Measurements from ENCODE around the gene LAYN. TPM values are rescaled to one million over a fixed set of nuclear protein-coding genes. Genes with fewer than 3 reads are reported as not detected.

The LAYN gene
- total and polyA plus RNA-seq, 2 of the 13 experiments (the other 11 are each of a cell fraction or from before 2014, with no cell fraction given) = 0.17 TPM; not detected in 1

- TF ChIP-seq, protein P1, sequence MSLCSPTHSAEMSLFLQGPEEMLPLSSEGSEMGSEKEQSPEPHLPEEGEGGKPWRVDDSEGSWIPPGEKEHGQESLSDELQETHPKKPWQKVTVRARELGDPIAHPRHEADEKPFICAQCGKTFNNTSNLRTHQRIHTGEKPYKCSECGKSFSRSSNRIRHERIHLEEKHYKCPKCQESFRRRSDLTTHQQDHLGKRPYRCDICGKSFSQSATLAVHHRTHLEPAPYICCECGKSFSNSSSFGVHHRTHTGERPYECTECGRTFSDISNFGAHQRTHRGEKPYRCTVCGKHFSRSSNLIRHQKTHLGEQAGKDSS (CRISPR knock-in tag; IDR thresholded peaks at IDR 0.05; ENCODE audit: borderline replicate concordance, low read depth) = no peak
- no peak for TF ChIP-seq ZC3H4 (CRISPR knock-in tag; IDR thresholded peaks at IDR 0.05; ENCODE audit: borderline replicate concordance)
- TF ChIP-seq GABPB1 (CRISPR knock-in tag; IDR thresholded peaks at IDR 0.05) = no peak
These were observed 46.5 kb upstream of the LAYN start (continued) for GRCh38 chr11:111494040-111494439.

- in situ Hi-C loops (cut with HindIII; ENCODE audit: extremely low pct_ligation_motif_present, low pct_unique_long_range_greater_than_20kb) = no loop called here
- Histone ChIP-seq H4K20me1 (ENCODE audit: insufficient read depth, low read length) (no peaks in the 10 kb centered on the region), H3K27ac (ENCODE audit: extremely low read length, insufficient read depth, low read length) (no peak overlapping the region), H3K27me3 (ENCODE audit: control insufficient read depth in 1 of 2, insufficient read depth in 2 of 2, low read length in 2 of 2) (0 out of 5 replicates have a peak, but pooled peaks cover 0 to 5% of the 10 kb centered on the region in 2 experiments), H3K9ac (ENCODE audit: insufficient read depth, low read depth, low read length) (no peak overlapping the region), H3K4me1 (ENCODE audit: insufficient read depth, low read length) (no peaks in the 10 kb centered on the region), H3K36me3 (replicated peaks in 1 of 2; ENCODE audit: control insufficient read depth in 1 of 2, insufficient read depth in 2 of 2, low read length in 2 of 2) (no peaks in the 10 kb centered on the region), H2AFZ (ENCODE audit: low read length) (no peak overlapping the region), H3K79me2 (ENCODE audit: insufficient read depth, low read length) (no peaks in the 10 kb centered on the region), H3K4me3 (replicated peaks in 1 of 3; ENCODE audit: insufficient read depth in 1 of 3, low read depth in 2 of 3, low read length in 3 of 3) (no peak overlapping the region), H3K4me2 (ENCODE audit: low read depth, low read length) (no peak overlapping the region), H3K9me3 (ENCODE audit: low read length) (no peaks in the 10 kb centered on the region)
- WGBS (ENCODE audit: low lambda C conversion rate) = 66% methylated on average over 5 of the region's 5 CpGs
- CTCF ChIA-PET (ENCODE audit: low intra/inter-chr PET ratio, low total read pairs) = no interaction called here
- ATAC-seq (no peak), DNase-seq (ENCODE audit: low spot score) (no peak), FAIRE-seq (no peak)
- TF ChIP-seq ZNF563 (CRISPR knock-in tag; IDR thresholded peaks at IDR 0.05) (no peak), ATF7 (IDR thresholded peaks at IDR 0.05) (peak; percentile 82), ATF7 (CRISPR knock-in tag; IDR thresholded peaks at IDR 0.05) (no peak)
- TF ChIP-seq, protein P2, sequence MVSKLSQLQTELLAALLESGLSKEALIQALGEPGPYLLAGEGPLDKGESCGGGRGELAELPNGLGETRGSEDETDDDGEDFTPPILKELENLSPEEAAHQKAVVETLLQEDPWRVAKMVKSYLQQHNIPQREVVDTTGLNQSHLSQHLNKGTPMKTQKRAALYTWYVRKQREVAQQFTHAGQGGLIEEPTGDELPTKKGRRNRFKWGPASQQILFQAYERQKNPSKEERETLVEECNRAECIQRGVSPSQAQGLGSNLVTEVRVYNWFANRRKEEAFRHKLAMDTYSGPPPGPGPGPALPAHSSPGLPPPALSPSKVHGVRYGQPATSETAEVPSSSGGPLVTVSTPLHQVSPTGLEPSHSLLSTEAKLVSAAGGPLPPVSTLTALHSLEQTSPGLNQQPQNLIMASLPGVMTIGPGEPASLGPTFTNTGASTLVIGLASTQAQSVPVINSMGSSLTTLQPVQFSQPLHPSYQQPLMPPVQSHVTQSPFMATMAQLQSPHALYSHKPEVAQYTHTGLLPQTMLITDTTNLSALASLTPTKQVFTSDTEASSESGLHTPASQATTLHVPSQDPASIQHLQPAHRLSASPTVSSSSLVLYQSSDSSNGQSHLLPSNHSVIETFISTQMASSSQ (IDR thresholded peaks at IDR 0.05; ENCODE audit: low read depth) = no peak
- TF ChIP-seq, protein P2 (CRISPR knock-in tag; IDR thresholded peaks at IDR 0.05; ENCODE audit: borderline replicate concordance) = no peak
- no TSS peak for BruUV-seq (replicated peaks)
- POLR2A ChIA-PET = no interaction called here
- intact Hi-C loops (cut with micrococcal nuclease; ENCODE audit: unreplicated experiment) = no loop called here
These were observed 41.0 kb upstream of the LAYN start for GRCh38 chr11:111499483-111499882.
